Uterus (tissue), 4 donors: Measurements from ENCODE around the gene PLIN3. TPM values are rescaled to one million over a fixed set of nuclear protein-coding genes. Genes with fewer than 3 reads are reported as not detected.
A peak's percentile ranks its signal among the peaks of the same experiment; 100 is the strongest.

Source experiments
- DNase-seq, 2 donors: peaks; one replicate each; pipeline ENCODE4 v3.0.0-alpha.2; 2019 to 2020
- H3K27ac ChIP-seq, 2 donors: fragments of 200-600 bp; sonication (generic); 1 replicate in 1 of 2; 2 replicates in 1 of 2; pipeline ENCODE4 v1.5.1; 2016 to 2018
- H3K27me3 ChIP-seq, 2 donors: fragments of 200-600 bp; sonication (generic); one replicate each; pipeline ENCODE4 v1.5.1; 2018 to 2019; ENCODE audit warnings: control low read depth in 1 of 2
- H3K36me3 ChIP-seq, 2 donors: fragments of 200-600 bp; sonication (generic); one replicate each; pipeline ENCODE4 v1.5.1; 2019; ENCODE audit warnings: control low read depth in 1 of 2
- H3K4me1 ChIP-seq, 2 donors: fragments of 200-600 bp; sonication (generic); one replicate each; pipeline ENCODE4 v1.5.1; 2018 to 2019; ENCODE audit warnings: control low read depth in 1 of 2
- H3K4me3 ChIP-seq, 2 donors: fragments of 200-600 bp; sonication (generic); 1 replicate in 1 of 2; 2 replicates in 1 of 2; pipeline ENCODE4 v1.5.1; 2018 to 2019; ENCODE audit warnings: mild to moderate bottlenecking in 1 of 2
- H3K9me3 ChIP-seq, 2 donors: fragments of 200-600 bp; sonication (generic); one replicate each; pipeline ENCODE4 v1.5.1; 2019; ENCODE audit warnings: control low read depth in 1 of 2
- POLR2A ChIP-seq, 2 donors: fragments of 450-650 bp; IDR thresholded peaks; one replicate each; pipeline ENCODE4 v1.6.1; 2016; ENCODE audit warnings: antibody characterized with exemption in 2 of 2, mild to moderate bottlenecking in 1 of 2, moderate library complexity in 1 of 2
- intact Hi-C: fragments of 100-400 bp; cut with DNase I; formaldehyde crosslinking; loops from one replicate; pipeline ENCODE4 v1.15.1; 2023; ENCODE audit warnings: low total_unique reads
- total RNA-seq, 4 donors: library from RNA; depleted of rRNA in 3 of 4; stranded (reverse); fragments of >200 nt in 3 of 4; gene quantifications; one replicate each; pipeline versions ENCODE4 v1.1.0 to v1.2.4, GENCODE V29; 2014 to 2023
- TF ChIP-seq, protein P1 (sequence below), 4 experiments: fragments of 200-600 bp in 2 of 4; fragments of 450-650 bp in 2 of 4; sonication (generic) in 2 of 4; IDR thresholded peaks; one replicate each; pipeline ENCODE4 v1.5.1; 2016 to 2019; ENCODE audit warnings: antibody characterized with exemption in 4 of 4, mild to moderate bottlenecking in 2 of 4, moderate library complexity in 1 of 4
- donor health status: DM: yes; HTN: yes; CAD: no.

PLIN3 gene
- total RNA-seq, 4 donors from 2014 or later = 18.7 to 60.8 (median 27.9) TPM

DNA sequence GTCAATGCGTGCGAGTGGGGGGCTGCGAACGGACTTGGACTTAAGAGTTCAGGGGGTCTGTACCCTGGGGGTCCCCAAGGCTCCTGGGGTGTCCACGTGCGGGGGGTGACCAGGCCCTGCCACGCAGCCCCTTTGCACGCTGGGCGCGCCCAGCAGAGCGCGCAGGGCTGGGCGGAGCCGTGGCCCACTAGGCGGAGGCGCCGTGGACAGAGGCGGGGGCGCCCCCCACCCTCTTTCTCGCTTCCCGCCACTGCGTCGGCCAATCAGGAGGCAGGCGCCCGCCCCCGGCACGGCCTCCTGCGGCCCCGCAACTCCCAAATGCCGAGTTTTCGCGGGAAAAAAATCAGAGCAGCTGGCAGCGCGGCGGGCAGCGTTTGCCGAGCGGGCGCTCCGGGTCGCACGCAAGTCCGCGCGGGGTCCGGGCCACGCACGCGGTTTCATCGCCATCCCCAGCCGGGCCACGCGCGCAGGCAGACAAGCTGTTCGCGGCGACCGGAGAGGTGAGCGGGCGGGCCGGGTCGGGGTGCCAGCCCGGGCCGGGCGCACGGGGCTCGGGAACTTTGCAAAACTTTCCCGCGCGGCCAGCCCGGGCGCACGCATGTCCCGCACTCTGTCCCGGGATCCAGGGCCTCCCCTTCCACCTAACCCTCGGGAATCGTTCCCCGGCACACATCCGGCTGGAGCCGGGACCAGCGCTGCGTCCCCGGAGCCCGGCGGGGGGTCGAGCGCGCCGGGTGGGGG, 41.9 kb upstream of the PLIN3 start, which contains the start of gene UHRF1:
Gene UHRF1, plus strand, starts transcription at position 346 of the 741 bp plus-strand sequence. CDS start 1,385 bp downstream, outside the sequence.
- DNase-seq = no peak
- TF ChIP-seq POLR2A (IDR thresholded peaks at IDR 0.05) = no peak
- TF ChIP-seq, protein P1, sequence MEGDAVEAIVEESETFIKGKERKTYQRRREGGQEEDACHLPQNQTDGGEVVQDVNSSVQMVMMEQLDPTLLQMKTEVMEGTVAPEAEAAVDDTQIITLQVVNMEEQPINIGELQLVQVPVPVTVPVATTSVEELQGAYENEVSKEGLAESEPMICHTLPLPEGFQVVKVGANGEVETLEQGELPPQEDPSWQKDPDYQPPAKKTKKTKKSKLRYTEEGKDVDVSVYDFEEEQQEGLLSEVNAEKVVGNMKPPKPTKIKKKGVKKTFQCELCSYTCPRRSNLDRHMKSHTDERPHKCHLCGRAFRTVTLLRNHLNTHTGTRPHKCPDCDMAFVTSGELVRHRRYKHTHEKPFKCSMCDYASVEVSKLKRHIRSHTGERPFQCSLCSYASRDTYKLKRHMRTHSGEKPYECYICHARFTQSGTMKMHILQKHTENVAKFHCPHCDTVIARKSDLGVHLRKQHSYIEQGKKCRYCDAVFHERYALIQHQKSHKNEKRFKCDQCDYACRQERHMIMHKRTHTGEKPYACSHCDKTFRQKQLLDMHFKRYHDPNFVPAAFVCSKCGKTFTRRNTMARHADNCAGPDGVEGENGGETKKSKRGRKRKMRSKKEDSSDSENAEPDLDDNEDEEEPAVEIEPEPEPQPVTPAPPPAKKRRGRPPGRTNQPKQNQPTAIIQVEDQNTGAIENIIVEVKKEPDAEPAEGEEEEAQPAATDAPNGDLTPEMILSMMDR (IDR thresholded peaks at IDR 0.05) = no peak
- Histone ChIP-seq H3K4me1 (peaks cover 4 to 23% of the 10 kb centered on the region in 2 donors), H3K27ac (no peak within 1 kb of the TSS), H3K4me3 (peak within 1 kb of the TSS; percentile 19 to 69), H3K9me3 (no peaks in the 10 kb centered on the region), H3K27me3 (peaks cover 0 to 4% of the 10 kb centered on the region in 2 donors), H3K36me3 (no peaks in the 10 kb centered on the region)
- intact Hi-C loops = no loop called here

DNA sequence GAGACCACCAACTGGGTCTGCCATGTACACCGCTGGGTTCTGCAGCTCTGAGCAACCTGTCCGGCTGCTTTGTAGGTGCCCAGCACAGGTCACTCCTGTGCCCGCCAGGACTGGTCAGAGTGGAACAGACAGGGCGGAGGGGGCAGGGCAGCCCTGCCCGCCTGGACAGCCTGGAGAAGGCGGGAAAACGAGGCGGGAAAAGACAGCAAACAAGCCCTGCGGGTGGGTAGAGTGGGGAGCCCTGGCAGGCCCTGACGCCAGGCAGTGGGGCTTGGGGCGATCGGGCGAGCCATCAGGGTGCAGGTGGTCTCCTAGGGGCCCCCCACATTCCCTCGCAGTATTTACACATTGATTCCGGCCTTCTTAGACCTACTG, 41.3 kb upstream of the PLIN3 start:
- intact Hi-C loops = no loop called here
- H3K4me3 ChIP-seq = no peak overlapping the region
- peaks cover 4 to 23% of the 10 kb centered on the region in 2 donors for H3K4me1 ChIP-seq
- H3K27me3 ChIP-seq = peaks cover 0 to 4% of the 10 kb centered on the region in 2 donors
- no peaks in the 10 kb centered on the region for H3K9me3 ChIP-seq
- H3K36me3 ChIP-seq = no peaks in the 10 kb centered on the region
- no peak overlapping the region for H3K27ac ChIP-seq
- no peak for TF ChIP-seq POLR2A (IDR thresholded peaks at IDR 0.05)
- TF ChIP-seq, protein P1 (IDR thresholded peaks at IDR 0.05) = no peak
- no peak for DNase-seq

DNA sequence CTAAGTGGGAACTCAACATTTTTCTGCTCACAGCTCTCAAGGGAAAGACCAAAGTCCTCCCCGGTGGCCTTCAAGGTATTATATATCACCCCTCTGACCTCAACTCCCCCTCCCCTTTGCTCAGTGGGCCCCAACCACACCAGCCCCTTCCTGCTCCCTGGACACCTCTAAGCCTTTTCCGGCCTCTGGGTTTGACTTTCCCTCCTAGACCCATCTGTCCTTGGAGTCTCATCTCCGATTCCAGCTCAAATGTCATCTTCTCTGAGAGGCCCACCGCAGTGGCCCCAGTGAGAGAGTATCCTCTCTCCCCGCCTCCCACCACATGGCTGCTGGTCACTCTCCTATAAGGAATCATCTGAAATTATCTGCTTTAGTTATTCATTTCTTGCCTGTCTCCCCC, 40.9 kb upstream of the PLIN3 start:
- peaks cover 4 to 23% of the 10 kb centered on the region in 2 donors for H3K4me1 ChIP-seq
- TF ChIP-seq, protein P1 (IDR thresholded peaks at IDR 0.05) = no peak
- no peak for TF ChIP-seq POLR2A (IDR thresholded peaks at IDR 0.05)
- intact Hi-C loops = no loop called here
- H3K4me3 ChIP-seq = no peak overlapping the region
- DNase-seq = no peak
- no peaks in the 10 kb centered on the region for H3K9me3 ChIP-seq
- H3K27ac ChIP-seq = no peak overlapping the region
- H3K36me3 ChIP-seq = no peaks in the 10 kb centered on the region
- peaks cover 0 to 4% of the 10 kb centered on the region in 2 donors for H3K27me3 ChIP-seq

DNA sequence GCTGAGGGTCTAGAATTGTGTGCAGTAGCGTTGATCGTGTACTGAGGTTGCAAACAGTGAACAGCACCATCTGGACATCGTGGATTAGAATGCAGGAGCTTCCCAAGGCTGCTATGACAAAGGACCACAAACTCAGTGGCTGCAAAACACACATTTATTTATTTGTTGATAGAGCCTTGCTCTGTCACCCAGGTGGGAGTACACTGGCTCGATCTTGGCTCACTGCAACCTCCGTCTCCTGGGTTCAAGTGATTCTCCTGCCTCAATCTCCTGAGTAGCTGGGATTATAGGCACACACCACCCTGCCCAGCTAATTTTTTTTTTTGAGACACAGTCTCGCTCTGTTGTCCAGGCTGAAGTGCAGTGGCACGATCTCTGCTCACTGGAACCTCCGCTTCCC, 39.5 kb upstream of the PLIN3 start:
- no peak for TF ChIP-seq POLR2A (IDR thresholded peaks at IDR 0.05)
- TF ChIP-seq, protein P1 (IDR thresholded peaks at IDR 0.05) = no peak
- Histone ChIP-seq H3K27me3 (peaks cover 0 to 4% of the 10 kb centered on the region in 2 donors), H3K4me1 (peaks cover 4 to 22% of the 10 kb centered on the region in 2 donors), H3K27ac (no peak overlapping the region), H3K9me3 (no peaks in the 10 kb centered on the region), H3K4me3 (no peak overlapping the region), H3K36me3 (no peaks in the 10 kb centered on the region)
- DNase-seq = no peak
- intact Hi-C loops = no loop called here

DNA sequence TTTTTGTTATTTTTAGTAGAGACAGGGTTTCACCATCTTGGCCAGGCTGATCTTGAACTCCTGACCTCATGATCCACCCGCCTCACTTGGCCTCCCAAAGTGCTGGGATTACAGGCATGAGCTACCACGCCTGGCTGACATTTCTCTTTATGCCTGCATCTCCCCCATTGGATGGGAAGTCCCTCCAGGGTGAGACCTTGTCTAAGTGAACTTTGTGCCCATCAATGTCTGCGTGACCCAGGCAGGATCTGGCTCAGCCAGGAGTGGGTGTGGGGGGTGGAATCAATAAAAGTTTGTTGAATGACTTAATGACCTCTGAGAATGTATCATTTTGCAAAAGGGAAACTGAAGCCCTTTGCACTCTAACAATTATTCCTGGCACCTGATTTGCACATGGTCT, 37.0 kb upstream of the PLIN3 start:
- no peaks in the 10 kb centered on the region for H3K36me3 ChIP-seq
- H3K27ac ChIP-seq = no peak overlapping the region
- H3K4me3 ChIP-seq = no peak overlapping the region
- no peak for TF ChIP-seq POLR2A (IDR thresholded peaks at IDR 0.05)
- TF ChIP-seq, protein P1 (IDR thresholded peaks at IDR 0.05) = no peak
- no peaks in the 10 kb centered on the region for H3K9me3 ChIP-seq
- H3K27me3 ChIP-seq = peaks cover 0 to 4% of the 10 kb centered on the region in 2 donors
- intact Hi-C loops = no loop called here
- no peak for DNase-seq
- H3K4me1 ChIP-seq = peaks cover 0 to 5% of the 10 kb centered on the region in 2 donors
